NCI-H69 (cell line): Measurements from ENCODE around the gene PRDX1.

Experiments
- DNase-seq: peaks from one replicate; lab custom pipeline; 2025; lab: John Stamatoyannopoulos, UW

The PRDX1 gene

GRCh38 chr1:45465277-45465676, 56.4 kb downstream of the PRDX1 start:
- DNase-seq, result no peak
